ENCODE results near the gene ANXA4.

DNA sequence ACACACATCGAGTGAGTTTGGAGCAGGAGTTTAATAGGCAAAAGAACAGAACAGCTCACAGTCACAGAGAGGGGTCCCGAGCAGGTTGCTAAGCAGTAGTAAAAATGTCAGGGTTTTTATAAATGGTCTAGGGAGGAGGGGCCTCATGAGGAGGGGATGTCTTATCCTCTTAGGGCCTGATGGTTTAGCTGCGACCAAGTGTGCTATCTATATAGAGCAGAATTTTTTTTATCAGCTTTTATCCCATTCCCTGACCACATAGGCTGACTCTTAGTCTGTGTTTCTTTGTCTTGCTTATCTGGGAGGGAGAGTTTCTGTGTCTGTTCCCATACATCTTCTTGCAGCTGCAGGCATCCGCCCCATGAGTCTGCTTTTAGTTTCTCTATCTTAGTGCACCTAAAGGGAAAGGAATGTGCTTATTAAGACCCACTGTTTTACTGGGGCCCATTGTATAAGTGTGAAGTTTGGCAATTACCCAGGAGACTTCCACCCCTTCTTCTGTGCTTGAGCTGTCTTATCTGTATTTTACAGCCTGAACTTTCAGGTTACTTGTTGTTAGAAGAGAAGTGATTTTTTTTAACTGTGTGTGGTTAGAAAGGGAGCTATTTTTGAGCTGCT, 57.1 kb downstream of the ANXA4 start:
- TF ChIP-seq, protein P1, sequence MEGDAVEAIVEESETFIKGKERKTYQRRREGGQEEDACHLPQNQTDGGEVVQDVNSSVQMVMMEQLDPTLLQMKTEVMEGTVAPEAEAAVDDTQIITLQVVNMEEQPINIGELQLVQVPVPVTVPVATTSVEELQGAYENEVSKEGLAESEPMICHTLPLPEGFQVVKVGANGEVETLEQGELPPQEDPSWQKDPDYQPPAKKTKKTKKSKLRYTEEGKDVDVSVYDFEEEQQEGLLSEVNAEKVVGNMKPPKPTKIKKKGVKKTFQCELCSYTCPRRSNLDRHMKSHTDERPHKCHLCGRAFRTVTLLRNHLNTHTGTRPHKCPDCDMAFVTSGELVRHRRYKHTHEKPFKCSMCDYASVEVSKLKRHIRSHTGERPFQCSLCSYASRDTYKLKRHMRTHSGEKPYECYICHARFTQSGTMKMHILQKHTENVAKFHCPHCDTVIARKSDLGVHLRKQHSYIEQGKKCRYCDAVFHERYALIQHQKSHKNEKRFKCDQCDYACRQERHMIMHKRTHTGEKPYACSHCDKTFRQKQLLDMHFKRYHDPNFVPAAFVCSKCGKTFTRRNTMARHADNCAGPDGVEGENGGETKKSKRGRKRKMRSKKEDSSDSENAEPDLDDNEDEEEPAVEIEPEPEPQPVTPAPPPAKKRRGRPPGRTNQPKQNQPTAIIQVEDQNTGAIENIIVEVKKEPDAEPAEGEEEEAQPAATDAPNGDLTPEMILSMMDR (IDR thresholded peaks at IDR 0.05; ENCODE audit: poor library complexity): no peak
- no peak for TF ChIP-seq EZH2 (IDR thresholded peaks at IDR 0.05; ENCODE audit: borderline replicate concordance)
- no peak for TF ChIP-seq EZH2phosphoT487 (IDR thresholded peaks at IDR 0.05; ENCODE audit: low read depth, severe bottlenecking, unreplicated experiment)
